HG02678 (cell line): ENCODE data around the gene LRRC4B.

Experiments
- ATAC-seq: cut with Tn5 transposase; IDR thresholded peaks from one replicate; pipeline ENCODE4 v1.9.1; 2021; ENCODE audit warnings: mild to moderate bottlenecking, moderate library complexity; ENCODE audit not compliant: unreplicated experiment

Gene LRRC4B

DNA sequence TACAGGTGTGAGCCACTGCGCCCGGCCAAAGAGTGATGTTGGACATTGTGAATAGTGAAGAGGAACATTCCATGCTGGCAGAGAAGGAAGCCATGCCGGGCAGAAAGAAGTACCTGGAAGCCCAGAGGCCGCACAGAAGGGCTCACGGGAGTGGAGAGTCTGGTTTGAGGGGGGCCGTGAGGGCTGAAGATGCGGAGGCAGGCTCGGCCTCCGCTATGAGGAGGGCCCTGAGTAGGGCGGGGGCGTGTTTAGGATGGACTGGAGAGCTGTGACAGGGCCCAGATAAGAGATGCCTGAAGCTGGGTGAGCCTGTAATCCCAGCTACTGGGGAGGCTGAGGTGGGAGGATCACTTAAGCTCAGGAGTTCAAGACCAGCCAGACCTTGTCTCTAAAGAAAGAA, 58.9 kb downstream of the LRRC4B start:
- no peak for ATAC-seq

DNA sequence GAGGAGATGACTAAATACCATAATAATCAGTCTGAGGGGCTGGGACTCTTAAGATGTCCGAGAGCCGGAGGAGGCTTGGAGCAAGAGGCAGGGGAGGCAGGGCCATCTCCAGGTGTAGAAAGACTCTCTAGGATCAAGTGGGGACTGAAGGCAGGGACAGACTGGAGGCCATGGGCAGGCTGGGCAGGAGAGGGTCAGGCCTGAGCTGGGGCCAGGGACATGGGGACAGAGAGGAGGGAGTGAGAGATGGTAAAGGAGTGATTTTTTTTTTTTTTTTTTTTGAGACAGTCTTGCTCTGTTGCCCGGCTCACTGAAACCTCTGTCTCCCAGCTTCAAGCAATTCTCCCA, 59.4 kb downstream of the LRRC4B start:
- no peak for ATAC-seq

DNA sequence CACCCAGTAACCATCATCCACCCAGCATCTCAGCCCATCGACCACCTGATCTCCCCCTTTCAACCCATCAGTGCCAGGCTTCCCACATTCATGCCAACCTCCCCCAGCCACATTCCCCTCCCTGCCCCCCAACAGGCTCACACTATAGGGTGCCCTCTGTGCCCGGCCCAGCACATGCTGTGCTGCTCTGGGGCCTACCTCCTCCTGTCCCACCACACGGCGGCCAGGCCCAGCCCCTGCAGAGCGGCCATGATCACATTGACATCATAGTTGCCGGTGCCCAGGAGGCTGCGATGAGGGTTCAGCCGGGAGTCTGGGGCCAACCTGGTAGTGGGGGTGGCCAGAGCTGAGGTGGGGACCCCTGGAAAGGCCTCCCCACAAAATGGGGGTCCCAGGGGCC, 60.9 kb downstream of the LRRC4B start:
- ATAC-seq, result no peak

DNA sequence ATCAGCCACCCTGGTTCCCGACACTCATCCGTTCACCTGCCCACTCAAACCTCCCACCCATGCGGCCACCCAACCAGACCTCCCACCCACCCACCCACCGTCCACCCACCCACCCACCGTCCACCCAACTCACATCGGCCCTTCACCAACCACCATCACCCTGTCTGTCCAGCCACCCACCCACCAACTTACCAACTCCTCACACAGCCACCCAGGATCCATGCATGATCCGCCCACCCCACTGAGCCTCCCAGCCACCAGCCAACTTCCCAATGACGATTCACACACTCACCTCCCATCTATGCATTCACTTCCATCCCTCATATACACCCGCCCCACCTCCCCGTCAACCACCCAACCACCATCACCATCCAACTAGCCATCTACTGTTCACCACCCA, 61.5 kb downstream of the LRRC4B start:
- ATAC-seq, result no peak

DNA sequence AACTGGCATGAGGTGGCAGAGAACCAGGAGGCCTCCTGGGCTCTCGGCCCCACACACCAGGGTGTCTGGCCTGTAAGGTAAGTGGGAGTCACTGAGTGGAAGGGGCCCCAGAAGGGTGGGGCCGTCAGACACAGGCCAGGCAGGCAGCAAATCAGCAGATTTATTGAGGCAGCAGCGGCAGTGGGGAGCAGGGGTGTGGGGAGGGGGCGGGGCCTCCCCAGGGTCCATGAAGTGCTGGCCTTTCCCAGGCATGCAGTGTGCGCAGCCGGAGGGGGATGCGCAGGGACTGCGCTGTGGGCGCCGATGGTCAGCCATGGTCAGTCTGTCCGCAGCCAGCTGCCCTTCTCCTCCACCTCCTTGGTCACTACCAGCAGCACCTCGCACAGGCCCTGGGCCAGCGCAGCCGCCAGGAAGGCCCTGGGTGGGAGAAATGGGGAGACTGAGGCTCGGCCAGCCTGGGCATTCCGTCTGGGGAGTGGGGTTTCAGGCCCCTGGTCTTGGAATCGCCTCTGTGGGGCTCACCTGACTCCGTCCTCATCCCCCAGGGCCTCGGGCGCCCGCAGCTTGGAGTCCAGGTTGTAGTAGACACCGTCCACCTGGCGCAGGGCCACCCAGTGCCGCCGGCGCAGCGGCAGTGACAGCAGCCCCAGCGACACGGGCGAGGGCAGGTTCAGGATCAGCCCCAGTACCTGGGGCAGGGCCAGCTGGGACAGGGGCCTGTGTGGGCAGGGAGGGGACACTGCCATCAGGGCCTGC, 62.2 kb downstream of the LRRC4B start:
- ATAC-seq, result no peak

DNA sequence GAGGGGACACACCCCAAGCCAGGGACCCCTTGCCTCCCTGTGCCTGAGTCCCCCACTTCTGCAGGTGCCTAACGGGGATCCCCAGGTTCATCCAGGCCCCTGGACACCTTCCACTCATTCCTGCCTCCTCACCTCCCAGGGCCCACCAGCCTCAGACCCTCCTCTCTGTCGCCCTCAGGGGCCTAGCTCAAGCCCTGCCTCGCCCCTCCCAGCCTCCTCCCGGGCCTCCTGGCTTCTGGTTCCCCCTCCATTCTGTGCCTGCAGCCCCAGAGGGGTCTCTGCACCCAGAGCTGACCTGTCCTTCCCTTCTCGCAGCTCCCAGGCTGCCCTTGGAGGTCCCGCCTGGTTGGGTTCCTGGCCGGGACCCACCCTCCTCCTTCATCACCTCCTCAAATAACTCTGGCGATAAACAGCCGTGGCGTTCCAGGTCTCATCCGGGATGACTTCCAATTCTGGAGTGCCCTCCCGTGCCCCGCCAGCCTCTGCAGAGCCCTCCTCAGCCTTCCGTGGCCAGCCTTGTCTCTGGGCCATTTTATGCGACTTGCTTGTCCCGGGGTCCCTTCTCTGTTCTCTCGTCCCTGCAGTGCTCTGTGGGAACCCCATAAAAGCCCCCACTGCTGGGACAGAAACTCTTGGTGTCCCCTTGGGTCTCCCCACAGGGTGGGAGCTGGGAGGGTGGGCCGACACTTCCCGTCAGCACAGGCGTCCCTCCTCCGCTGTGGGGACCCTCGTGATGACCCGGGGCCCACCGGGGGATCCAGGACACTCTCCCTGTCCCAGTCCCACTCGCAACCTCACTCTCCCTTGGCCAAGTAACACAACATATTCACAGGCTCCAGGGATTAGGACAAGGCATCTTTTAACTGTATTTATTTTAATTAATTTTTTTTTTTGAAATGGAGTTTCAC, 66.4 kb downstream of the LRRC4B start:
- no peak for ATAC-seq

DNA sequence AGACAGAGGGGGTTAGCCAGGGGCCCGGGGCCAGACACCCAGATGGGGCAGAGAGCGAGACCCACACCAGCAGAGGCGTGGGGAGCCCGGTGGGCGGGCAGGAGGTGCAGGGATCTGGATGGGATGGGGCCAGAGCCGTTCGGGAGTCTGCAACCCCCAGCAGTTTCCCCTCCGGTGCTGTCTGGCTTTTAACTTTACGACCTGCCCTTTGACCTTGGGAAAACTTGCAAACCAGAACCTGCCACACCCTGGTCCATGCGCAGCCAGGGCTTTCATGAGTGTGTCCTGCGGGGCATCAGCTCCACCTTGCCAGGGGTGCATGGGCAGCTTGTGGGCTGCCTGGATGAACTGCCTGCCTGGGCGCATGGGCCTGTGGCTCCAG, 67.1 kb downstream of the LRRC4B start:
- ATAC-seq, result no peak

DNA sequence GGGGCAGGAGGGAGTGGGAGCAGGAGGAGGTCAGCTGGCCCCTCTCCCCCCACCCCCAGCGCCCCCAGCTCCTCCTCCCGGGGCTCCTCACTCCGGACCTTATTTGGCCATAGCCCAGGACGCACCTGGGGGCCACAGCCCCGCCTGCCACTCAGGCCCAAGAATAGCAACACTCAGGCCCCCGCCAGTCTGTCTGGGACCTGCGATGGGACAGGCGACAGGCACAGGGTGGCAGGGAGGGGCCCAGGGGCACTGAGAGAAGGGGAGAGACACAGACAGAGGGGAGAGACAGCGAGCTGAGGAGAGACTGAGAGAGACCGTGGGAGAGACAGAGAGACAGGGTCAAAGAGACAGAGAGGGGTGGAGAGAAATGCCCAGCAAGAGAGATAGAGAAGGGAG, 67.5 kb downstream of the LRRC4B start:
- no peak for ATAC-seq

DNA sequence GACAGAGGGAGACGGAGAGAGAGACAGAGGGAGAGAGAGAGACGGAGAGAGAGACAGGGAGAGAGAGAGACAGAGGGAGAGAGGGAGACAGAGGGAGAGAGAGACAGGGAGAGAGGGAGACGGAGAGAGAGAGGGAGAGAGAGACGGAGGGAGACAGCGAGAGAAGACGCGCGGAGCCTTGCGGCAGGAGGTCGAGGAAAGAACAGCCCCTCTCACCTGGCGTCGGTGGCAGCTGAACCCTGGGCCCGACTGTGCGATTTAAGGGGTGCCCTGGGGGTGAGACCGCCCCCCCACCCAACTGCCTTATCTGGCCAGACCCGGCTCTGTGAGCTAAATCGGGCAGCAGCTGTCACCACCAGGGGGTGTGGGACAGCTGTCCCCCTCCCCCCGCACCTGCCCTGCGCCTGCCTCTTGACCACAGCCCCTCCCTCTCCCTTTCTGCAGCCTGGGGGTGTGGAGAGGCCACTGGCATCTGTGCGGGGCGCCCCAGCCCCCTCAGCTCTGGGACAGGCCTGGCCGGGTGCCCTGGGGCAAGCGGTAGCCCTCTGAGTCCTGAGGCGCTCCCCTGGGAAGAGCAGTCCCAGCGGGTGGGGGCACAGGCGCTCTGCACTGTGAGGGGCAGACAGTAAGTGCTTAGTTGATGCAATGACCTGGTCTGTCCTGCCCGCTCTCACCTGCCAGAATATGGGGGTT, 68.0 kb downstream of the LRRC4B start:
- no peak for ATAC-seq

DNA sequence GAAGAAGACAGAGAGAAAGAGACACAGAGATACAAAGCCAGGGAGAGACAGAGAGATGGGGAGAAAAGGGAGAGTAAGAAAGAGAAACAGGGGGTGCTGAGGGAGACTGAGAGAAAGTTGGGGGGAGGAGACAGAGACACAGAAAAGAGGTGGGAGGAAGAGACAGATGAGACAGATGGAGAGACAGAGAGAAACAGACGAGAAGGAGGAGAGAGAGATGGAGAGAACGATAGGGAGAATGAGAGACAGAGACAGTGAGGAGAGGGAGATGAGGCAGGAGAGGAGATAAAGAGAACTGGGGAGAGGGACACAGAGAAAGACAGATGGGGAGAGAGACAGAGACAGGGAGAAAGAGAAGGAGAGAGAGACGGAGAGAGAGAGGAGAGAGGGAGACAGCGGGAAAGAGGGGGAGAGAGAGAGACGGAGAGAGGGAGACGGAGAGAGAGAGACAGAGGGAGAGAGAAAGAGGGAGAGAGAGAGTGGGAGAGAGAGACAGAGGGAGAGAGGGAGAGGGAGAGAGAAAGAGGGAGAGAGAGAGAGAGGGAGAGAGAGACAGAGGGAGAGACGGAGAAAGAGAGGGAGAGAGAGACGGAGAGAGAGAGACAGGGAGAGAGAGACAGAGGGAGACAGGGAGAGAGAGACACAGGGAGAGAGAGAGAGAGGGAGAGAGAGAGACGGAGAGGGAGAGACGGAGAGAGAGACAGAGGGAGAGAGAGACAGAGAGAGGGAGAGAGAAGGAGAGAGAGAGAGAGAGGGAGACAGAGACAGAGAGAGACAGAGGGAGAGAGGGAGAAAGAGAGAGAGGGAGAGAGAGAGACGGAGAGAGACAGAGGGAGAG, 69.8 kb downstream of the LRRC4B start:
- ATAC-seq, result no peak

DNA sequence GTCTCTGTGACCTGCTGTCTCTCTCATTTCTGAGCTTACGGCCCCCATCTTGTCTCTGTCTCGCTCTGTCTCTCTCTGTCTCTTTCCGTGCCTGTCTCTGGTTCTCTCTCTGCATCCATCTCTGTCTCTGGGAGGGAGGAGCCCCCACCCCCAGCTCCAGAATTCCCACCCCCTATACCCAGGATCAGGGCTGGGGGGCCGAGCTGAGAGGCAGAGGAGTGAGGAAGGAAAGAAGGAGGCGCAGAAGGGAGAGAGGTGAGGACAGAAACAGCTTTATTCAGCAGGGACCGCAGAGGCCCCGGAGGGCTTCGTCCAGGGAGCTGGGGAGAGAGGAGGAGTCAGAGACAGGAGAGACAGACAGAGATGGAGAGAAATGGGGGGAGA, 71.2 kb downstream of the LRRC4B start:
- no peak for ATAC-seq

DNA sequence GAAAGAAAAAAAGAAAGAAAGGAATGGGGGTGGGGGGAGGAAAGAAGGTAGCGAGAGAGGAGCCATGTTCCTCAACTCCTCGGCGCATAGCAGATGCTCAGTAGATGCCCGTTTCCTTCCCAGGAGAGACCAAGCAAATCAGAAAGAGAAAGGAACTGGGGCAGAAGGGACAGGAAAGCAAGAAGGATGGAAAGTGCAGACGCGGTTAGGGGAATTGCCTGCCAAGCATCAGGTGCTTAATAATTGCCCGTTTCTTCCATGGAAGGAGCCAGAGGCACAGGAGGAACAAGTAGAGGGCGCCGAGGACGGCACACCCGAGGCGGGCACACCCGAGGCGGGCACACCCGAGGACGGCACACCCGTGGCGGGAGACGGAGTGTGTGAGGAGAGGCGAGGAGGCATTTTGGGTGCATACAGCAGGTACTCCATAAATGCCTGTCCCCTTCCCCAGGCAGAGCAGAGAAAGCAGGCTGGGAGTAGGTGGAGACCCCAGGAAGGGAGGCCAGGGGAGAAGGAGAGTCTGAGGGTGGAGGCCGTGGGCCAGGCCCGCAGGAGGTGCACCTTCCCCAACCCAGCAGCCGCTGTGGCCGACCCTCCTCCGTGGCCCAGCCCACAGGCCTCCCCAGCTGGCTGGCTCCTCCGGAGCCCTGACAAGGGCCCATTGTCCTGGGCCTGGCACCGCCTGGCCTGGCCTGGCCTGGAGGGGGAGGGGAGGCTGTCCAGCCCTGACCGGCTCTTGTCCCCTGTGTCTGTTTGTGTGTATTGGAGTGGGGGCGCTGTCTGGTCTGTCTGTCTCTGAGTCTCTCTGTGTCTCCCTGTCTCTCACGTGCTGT, 71.8 kb downstream of the LRRC4B start:
- no peak for ATAC-seq

DNA sequence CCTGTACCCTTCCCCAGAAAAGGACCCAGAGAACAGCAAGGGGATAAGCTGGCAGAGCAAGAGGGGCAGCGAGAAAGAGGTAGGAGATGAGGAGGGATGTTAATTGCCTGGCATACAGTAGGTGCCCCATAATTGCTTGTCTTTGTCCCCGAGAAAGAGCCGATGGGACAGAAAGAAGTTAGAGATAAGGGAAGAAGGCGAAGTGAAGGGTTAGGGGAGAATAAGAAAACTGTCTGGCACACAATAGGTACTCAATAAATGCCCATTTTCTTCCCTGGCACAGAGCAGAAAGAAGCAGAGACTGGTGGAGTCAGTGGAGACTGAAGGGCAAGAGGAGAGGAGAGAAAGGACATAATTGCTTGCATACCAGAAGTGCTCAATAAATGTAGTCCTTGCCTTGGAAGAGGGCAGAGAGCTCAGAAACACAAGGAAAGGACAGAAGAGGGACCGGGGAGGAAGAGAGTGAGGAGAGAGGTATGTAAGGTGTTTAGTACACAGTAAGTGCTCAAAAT, 73.2 kb downstream of the LRRC4B start:
- ATAC-seq, result no peak

DNA sequence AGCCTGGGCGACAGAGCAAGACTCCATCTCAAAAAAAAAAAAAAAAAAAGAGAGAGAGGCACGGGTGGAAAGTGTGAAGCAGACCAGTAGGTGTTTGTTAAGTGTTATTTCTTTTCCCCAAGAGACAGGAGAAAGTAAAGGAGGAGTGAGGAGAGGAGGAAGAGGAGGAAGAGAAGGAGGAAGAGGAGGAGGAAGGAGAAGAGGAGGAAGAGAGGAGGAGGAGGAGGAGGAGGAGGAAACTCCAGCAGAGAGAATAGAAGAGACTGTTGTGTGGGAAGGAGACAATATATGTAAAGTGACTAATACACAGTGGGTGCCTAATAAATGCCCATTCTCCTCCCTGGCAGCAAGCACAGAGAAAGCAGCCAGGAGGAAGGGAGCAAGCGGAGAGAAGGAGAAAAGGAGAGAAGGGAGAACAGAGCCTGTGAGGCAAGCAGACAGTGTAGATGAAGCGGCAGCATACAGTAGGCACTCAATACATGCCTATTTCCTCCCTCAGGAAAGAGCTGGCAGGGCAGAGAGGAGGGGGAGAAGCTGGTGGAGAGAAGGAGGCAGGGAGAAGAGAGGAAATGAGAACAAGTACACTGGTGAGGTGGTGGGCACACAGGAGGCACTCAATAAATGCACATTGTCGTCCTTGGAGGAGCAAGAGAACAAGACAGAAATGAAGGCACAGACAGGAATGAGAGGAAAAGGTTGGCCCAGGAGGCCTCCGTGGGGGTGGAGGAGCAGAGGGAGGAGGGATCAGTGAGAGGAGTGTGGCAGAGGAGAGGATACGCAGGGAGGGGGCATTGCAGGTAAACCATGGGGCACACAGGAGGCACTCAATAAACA, 73.8 kb downstream of the LRRC4B start:
- no peak for ATAC-seq

DNA sequence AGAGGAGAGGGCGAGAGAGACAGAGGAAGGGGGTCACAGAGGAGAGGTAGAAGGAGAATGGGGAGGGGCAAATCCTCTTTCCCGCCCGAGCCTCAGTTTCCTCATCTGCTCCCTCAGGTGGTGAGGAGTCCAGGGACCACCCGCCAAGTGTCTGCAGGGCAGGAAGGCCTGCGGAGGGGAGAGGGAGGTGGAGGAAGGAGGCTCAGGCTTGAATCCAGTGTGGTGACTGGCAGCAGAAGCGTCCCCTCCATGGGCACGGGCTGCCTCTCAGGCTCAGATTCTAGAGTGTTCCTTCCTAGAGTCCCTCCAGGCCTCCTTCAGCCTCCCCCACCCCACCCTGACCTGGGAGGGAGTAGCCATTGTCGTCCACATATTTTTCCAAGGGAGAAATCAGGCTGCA, 75.1 kb downstream of the LRRC4B start:
- ATAC-seq, result no peak

DNA sequence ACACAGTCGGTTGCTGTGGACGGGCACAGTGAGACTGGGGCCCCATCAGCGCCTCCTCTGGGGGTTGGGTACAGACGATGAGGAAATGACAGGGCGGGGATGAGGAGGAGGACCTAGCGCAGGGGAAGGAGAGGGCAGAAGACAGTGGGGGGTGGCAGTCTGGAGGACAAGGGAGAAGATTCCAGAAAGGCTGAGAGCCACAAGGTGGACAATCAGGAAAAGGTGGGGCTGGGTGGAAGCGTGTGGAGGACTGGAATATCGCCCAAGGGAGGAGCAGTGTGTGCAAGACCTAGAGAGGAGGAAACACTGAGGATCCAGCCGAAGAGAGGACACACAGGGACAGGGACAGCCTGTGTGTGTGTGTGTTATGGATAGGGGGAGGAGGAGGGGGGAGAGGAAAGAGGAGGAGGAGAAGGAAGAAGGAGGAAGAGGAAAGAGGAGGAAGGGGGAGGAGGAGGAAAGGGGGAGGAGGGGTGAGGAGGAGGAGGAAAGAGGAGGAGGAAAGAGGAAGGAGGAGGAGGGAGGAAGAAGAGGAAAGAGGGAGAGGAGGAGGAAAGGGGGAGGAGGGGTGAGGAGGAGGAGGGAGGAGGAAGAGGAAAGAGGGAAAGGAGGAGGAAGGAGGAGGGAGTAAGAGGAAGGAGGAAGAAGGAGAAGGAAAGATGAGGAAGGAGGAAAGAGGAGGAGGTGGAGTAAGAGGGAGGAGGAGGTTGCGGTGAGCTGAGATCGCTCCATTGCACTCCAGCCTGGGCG, 75.8 kb downstream of the LRRC4B start:
- ATAC-seq, result no peak

DNA sequence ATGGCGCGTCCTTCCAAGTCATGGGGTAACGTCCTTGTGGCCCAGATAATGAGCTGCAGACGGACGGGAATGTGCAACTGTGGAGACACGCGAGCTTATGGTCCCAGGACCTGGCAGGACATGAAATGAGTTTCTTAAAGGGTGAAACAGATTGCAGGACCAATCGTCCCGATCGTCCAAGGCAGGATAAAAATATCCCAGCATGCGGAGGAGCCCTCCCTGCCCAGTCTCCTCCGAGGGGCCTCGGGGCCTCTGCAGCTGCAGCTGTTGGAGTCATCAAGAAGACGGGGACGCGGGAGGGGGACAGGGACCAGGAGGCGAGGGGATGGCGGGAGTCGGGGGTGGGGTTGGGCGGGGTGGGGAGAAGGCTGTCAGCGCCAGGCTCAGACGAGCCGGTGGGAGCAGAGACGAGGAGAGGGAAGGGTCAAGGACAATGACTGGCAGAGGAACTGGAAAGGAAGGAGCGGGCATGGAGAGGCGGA, 77.2 kb downstream of the LRRC4B start:
- ATAC-seq, result no peak

DNA sequence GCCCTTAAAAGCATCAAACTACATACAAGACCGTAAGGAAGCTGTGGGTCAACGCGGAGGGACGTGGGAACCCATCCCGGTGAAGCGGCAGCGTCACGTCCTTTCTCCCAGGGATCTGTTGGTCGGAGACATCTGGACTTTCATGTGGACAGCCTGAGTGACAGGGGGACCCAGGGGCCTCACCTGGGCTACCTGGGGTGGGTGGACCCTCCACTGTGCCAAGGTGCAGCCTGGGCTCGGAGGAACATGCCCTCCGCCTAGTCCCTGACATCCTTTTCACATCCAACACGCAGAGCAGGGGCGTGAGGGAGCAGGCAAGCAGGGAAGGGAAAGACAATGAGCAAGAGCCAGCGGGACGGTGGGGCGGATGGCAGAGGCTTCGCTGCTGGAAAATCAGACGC, 77.8 kb downstream of the LRRC4B start:
- ATAC-seq, result no peak
